ENCODE results near the gene GFOD1. TPM values are rescaled to one million over a fixed set of nuclear protein-coding genes. Genes with fewer than 3 reads are reported as not detected.

The GFOD1 gene
- polyA plus RNA-seq, 1 donor = 3.0 TPM

- DNase-seq (ENCODE audit: low read depth) = no peak
Measured at GRCh38 chr6:13319891-13320564, 167.4 kb downstream of the GFOD1 start.

GRCh38 chr6:13318821-13319220 lies 168.6 kb downstream of the GFOD1 start:
- no peak for DNase-seq (ENCODE audit: low read depth)

DNA sequence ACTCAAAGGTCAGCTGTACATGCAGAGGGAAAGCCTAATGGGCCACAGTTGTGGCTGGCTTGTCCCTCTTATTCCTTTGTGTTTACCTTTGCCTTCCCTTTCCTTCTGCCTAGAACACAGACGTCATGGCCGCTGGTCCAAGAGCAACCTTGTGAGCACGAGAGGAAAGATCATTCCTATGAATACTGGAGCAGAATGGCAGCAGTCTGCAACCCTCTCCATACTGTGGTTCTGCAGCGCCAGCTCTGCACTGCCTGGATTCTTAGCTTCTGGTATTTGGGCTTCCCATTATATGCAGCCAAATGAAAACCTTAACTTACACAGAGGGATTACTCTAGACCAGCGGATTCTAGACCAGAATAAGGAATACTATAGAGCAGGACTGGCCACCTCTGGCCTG lies 171.5 kb downstream of the GFOD1 start:
- DNase-seq (ENCODE audit: low read depth) = no peak

DNA sequence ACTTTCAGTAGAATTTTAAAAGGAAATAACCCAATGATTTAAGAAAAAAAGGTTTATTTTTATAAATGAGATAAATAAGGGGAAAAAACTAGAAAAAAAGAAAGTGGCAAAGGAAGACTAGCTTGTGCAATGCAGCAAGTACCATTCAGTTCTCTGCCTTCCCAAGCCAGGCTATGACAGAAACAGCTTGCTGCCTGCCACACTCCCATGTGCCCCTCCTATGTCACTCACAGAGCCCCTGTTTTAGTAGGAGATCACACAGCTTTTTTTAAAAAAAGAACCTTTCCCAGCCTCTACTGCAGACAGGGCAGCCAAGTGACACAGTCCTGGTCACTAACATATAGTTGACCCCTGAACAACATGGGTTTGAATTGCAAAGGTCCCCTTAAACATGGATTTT lies 172.6 kb downstream of the GFOD1 start:
- DNase-seq (ENCODE audit: low read depth) = no peak

GRCh38 chr6:13311155-13311554 lies 176.2 kb downstream of the GFOD1 start:
- DNase-seq (ENCODE audit: low read depth) = no peak

DNA sequence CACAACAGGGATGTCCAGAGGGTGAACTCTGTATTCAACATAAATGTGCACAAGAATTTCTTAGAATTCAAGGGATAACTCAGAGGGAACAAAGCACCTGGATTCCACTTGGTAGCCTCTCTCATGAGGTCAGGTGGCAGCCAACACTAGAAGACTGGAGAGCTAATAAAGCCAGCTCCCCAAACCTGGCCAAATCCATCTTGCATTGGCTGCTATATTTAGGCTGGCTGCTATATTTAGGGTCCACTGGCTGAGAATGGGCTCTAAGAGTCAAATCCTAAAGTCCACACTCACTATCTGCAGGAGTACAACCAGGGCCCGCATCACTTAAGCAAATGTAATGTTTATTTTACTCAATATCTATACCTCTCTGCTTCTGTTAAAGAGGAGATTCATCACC lies 179.1 kb downstream of the GFOD1 start:
- DNase-seq (ENCODE audit: low read depth) = no peak

Other genes with a start within 250 kb of the GFOD1 start
- 20.2 TPM for gene TBC1D7, start 159.1 kb downstream of the GFOD1 start, polyA plus RNA-seq (ENCODE audit: insufficient read length)
- 9.4 TPM for gene SIRT5, start 87.0 kb upstream of the GFOD1 start, polyA plus RNA-seq (ENCODE audit: insufficient read length)
- 59.5 TPM for gene NOL7, start 127.7 kb upstream of the GFOD1 start, polyA plus RNA-seq (ENCODE audit: insufficient read length)
- gene RANBP9, start 224.2 kb upstream of the GFOD1 start, polyA plus RNA-seq (ENCODE audit: insufficient read length) = 27.1 TPM

Data from forelimb muscle (tissue), 1 donor.